ENCODE measurements around the gene LMX1B.

LMX1B gene

DNA sequence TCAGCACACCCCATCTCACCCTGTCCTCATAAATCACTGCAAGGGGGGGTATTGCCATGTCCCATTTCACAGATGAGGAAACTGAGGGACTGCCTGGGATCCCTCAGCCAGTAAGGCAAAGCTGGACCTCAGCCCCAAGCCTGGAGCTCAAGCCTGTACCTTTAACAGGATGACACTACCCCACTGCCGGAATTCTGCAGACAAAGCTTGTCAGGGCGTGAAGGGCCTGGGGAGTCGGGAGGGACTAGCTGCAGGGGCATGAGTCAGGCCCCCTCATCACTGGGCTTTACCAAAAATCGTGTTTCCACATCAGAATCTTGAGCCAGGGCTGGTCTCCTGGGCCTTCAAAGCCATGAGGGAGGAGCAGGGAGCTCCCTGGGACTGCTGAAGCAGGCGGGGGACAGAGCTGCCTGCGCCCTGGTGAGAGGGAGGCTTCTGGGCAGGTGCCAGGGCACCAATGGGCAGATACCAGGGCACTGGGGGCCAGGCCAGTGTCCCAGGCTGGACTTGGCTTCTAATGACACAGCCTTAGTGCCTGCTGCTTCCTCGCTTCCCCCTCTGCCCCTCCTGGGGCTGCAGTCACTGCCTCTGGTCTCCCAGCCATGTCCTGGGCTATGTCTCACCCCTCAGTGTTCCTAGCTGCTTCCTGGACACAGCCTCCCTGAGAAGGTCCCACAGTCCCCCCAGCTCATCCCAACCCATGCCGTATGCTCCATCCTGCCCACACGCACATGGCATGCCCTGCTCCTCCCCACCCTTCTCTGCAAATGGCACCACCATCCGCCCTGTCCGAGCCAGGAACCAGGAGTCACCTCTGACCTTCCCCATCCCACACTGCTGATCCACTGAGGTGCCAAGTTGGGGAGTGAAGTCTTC lies 80.7 kb downstream of the LMX1B start:
- TF ChIP-seq CTCF (IDR thresholded peaks at IDR 0.05; ENCODE audit: borderline replicate concordance, control extremely low read depth, extremely low read depth, insufficient read depth, missing control alignments) = no peak
- in situ Hi-C loops (cut with MboI; ENCODE audit: low sequenced_read_pairs, unreplicated experiment) = no loop called here
- DNase-seq (ENCODE audit: low spot score) = no peak

DNA sequence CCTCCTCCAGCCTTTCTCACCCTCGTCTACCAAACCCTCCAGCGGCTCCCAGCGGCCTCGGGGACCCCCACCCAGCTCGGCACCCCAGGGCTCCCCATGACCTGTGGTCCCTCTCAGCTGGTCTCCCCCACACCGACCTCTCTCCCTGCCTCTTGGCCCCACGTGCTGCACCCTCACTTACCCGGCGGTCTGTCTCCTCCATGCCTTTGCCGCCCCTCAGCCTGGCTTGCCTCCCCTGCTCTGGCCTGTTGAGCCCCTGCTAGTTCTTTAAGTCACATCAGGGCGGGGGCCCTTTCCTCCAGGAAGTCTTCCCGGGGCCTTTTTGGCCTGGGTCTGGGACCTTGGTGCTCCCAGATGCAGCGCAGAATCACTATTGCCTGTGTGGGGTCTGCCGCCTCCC lies 81.5 kb downstream of the LMX1B start:
- in situ Hi-C loops (cut with MboI; ENCODE audit: low sequenced_read_pairs, unreplicated experiment) = no loop called here
- TF ChIP-seq CTCF (IDR thresholded peaks at IDR 0.05; ENCODE audit: borderline replicate concordance, control extremely low read depth, extremely low read depth, insufficient read depth, missing control alignments) = no peak
- no peak for DNase-seq (ENCODE audit: low spot score)

- in situ Hi-C loops (cut with MboI; ENCODE audit: low sequenced_read_pairs, unreplicated experiment) = no loop called here
- no peak for DNase-seq (ENCODE audit: low spot score)
- no peak for TF ChIP-seq CTCF (IDR thresholded peaks at IDR 0.05; ENCODE audit: borderline replicate concordance, control extremely low read depth, extremely low read depth, insufficient read depth, missing control alignments)
Measured at GRCh38 chr9:126695701-126696400, 82.1 kb downstream of the LMX1B start.

DNA sequence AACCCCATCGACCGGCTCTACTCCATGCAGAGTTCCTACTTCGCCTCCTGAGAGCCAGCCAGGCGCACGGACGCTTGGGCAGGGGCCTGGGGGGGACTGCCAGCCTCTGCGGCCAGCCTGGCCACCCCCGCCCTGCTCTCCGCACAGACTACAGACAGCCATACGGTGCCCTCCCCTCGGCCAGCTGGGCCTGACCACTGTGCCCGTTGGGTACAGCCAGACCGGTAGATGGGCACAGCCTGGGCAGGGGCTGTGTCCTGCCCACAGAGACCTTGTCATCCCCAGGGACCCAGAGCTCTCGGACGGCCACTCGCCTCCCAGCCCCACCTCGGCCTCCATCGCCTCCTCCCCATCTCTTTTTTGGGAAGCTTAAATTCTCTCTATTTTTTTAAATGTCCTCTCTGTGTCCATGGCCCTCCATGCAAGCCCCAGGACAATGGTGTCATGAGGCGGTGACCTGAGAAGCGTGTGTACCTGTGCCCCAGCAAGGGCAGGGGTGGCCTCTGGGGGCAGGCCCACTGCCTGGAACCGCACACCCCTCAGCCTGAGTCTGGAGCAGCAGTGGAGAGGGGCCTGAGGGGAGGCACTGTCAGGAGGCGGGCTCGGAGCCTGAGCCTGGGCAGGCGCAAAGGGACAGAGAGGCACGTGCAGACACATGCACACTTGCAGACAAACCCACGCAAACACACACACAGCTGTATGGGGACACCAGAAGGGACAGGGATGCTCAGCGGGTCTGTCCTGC lies 82.8 kb downstream of the LMX1B start:
- DNase-seq (ENCODE audit: low spot score) = no peak
- in situ Hi-C loops (cut with MboI; ENCODE audit: low sequenced_read_pairs, unreplicated experiment) = no loop called here
- TF ChIP-seq CTCF (IDR thresholded peaks at IDR 0.05; ENCODE audit: borderline replicate concordance, control extremely low read depth, extremely low read depth, insufficient read depth, missing control alignments) = no peak

GRCh38 chr9:126697330-126697729 lies 83.6 kb downstream of the LMX1B start:
- in situ Hi-C loops (cut with MboI; ENCODE audit: low sequenced_read_pairs, unreplicated experiment) = no loop called here
- TF ChIP-seq CTCF (IDR thresholded peaks at IDR 0.05; ENCODE audit: borderline replicate concordance, control extremely low read depth, extremely low read depth, insufficient read depth, missing control alignments) = no peak
- no peak for DNase-seq (ENCODE audit: low spot score)

- TF ChIP-seq CTCF (IDR thresholded peaks at IDR 0.05; ENCODE audit: borderline replicate concordance, control extremely low read depth, extremely low read depth, insufficient read depth, missing control alignments) = no peak
- DNase-seq (ENCODE audit: low spot score) = no peak
- in situ Hi-C loops (cut with MboI; ENCODE audit: low sequenced_read_pairs, unreplicated experiment) = no loop called here
Measured at GRCh38 chr9:126698251-126698650, 84.5 kb downstream of the LMX1B start.
